Stimulated activated CD4-positive, alpha-beta T cell treated with anti-CD3 and anti-CD28 coated beads, Interleukin-4, amount 100 ng/mL, for 1 hour (primary cell): ENCODE data around the gene MEIS2.

Experiments
- DNase-seq: peaks from one replicate; pipeline ENCODE4 v3.0.0-alpha.2; 2020

The MEIS2 gene

GRCh38 chr15:36924034-36924433 is 176.3 kb downstream of the MEIS2 start:
- DNase-seq, result no peak

GRCh38 chr15:36921484-36922091 is 178.8 kb downstream of the MEIS2 start:
- DNase-seq, result no peak

DNA sequence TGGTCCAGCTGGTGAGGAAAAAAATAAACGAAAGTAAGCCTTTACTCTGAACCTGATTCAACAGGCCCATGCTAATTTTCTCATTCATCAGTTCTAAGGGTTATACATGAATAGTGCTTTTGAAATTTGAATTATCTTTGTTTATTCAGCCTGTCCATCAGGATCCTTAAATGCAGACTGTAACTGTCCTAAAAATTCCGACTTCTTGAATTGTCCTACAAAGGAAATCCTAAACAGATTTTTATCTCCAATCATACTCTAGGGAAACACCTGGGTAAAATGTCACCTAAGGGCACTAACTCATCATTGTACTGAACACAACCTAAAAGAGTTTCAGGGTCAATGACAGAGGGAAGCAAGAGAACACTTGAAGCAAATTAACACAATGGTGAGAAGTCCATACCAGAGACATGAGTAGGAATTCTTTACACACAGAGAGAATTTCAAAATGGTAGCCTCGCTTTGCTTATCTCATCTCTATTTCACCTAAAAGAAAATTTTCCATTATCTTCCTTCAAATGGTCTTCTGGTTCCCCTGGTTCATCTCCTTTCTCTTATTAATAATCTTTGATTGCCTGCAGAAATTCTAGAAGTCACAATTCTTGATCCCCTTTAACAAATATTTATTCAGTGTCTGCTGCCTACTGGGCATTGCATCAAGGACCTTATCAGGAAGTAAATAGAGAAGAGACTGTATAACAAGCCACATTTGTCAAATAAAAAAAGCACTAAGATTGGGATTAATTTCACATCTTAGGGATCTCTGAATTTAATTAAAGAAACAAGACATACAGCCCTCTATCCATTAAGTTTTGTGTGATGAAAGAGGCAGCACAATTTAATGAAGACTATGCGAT is 182.7 kb downstream of the MEIS2 start:
- DNase-seq, result no peak

DNA sequence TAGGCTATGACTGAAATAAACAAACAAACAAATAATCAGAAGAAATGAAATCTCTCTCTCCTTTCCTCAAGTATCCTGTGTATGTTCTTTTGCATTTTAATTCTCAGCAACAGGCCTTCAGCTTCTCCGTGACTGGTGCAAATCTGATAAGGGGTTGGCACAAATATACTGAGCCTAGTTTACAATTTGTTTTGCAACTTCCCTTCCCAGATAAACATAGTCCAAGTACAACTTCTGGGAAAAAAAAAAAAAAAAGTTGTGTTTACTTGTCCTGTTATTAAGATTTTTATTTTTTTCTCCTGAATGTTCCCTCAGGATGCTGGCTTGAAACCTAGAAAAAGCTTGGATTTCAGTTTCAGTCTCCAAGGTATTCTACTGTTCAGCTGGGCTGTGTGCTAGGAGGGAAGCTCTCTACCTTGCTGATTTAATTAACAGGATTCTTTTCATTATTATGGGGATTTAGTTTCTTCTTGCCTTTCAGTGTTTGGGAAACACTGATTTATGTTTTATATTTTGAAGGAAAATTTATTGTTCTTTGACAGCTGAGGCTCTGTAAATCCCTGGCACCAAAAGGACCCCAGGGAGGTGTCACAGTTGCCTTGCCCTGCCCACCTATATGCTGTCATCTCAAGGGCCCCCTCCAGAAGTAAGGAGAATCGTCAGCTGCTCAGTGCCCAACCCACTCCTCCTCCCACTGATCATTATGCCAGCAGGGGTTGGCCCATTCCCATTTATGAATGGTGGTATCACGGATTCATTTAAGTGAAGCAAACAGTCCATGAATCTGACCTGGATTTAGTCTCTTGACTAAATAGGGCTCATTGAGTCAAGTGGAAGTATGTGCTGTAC is 185.2 kb downstream of the MEIS2 start:
- DNase-seq, result no peak

DNA sequence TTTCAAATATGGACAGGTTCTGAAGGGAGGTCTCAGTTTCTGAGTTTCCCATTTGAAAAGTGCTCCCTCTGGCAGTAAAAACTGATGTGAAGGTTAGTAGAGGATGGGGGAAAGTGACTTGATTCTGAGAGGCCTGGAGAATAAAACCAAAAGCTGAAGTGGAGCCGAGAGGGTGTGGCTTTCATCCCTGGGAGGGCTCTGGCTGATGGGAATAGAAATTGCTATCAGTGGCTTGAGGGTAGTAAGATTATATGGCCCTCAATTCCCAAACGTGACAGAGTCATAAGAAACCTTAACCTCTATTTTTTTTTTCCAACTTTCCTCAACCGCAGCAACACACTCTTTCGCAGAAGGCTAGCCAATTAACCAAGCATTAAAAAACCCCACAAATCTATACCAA is 185.9 kb downstream of the MEIS2 start:
- DNase-seq, result no peak

GRCh38 chr15:36912311-36912712 is 188.0 kb downstream of the MEIS2 start:
- no peak for DNase-seq

- DNase-seq, result no peak
Measured at GRCh38 chr15:36911322-36911944, 188.9 kb downstream of the MEIS2 start.

DNA sequence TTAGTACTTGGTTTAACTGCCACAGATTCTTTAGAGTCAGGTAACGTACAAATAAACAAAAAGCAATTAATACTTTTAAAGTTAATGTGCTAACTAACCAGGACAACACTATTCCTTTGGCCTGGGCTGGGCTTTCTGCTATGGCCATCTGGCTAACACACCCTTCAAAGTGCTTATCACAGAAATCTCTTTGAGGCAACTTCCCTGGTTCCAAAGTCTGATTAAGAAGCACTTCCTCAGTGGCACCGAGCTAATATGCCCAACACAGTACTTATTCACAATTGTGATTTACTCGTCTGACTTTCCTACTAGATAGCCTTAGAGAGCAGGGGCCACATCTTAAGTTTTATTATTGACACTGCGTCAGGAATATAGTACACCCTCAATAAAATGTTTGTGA is 191.4 kb downstream of the MEIS2 start:
- DNase-seq, result no peak

GRCh38 chr15:36907295-36907694 is 193.1 kb downstream of the MEIS2 start:
- DNase-seq, result no peak

DNA sequence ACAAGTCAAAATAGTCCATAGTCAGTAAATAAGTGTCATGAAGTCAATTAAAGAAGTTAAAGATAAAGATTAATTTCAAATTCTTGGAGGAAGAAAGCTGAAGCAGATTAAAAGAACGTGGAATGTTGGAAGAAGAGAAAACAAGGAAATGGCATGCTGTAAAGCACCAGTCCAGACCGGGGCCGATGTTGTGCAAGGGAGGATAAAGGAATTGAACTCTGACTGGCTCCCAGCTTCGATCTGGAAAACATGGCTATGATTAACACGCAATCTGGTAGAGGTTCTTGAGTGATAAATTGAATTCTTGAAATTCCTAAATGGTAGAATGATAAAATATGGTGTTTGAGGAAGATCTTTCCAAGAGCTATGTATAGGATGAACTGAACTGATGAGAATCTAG is 194.4 kb downstream of the MEIS2 start:
- no peak for DNase-seq

DNA sequence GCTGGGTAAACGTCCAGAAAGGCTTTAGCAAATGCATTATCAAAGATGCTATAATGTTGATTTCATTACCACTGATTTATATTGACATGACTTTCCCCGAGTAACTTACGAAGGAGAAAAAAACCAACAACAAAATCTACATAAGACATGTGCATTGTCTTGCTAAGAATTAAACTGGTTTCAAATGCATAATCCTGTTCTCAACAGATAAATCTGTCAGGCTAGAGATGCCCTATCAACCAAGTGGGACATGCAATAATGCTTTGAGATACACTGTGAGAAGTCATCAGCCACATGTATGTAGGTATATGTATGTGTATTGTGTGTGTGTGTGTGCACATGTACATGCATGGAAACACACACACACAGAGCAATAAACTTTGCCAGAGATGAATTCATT is 195.6 kb downstream of the MEIS2 start:
- no peak for DNase-seq

DNA sequence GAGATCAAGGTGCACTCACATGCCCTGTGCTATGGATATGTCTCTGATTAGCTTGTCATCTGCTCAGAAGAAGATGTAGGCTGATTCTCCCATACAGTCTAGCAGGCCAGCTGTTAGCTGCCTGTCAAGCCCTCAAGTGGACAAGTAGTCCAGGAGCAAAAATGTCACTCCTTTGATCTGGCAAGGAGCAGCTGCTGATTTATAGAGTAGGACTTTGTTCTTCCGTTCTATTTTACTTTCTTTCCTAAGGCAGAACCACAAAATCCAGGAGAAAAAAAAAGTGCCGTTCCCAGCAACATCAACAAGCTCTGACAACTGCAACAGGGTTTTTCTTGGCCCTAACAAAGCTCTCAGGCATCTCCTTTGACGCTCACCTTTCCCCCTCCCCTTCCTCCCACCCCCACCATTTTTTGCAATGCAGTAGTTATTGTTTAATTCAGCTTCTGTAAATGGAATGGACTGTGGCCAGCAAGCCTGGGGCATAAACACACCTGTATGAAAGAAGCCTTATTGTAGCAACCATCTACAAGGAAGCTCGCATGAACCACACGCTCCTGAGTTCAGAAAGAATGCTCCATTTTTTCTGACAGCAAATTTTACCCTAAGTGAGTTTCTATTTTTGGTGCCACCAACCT is 196.3 kb downstream of the MEIS2 start:
- no peak for DNase-seq

DNA sequence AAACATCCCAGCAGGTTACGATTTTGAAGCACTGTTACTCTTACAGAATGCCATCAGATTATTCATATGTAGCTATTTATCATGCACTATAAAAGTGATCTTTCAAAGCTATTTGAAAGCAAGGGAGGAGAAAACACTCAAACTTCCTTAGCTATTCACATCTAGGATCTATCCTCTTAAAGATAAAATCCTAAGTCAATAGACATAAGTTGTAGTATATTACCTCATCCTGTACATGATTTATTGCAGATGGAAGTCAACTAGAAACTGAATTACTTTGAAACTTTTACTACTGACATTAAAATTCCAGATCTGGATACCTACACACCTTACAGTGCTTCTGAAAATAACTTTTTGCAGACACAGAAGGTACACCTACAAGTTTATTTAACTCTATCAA is 197.2 kb downstream of the MEIS2 start:
- DNase-seq, result no peak

GRCh38 chr15:36901012-36901411 is 199.3 kb downstream of the MEIS2 start:
- no peak for DNase-seq

DNA sequence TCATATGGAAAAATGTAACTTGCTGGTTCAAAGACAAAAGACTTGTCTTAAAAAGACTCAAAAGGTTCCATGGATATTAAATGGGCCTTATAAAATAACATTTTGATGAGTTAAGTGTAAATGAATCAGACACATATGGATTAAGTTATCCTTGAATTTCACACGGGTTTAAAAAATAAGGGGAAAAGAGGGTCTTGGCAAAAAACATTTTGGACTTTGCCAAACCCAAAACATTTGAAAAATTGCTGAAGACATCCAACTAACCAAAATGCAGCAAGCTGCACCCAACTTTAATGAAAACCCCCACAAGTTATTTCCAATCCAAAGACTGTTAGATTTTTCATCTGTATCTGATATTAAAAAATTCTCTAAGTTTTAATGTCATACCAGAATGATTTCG is 200.7 kb downstream of the MEIS2 start:
- no peak for DNase-seq

DNA sequence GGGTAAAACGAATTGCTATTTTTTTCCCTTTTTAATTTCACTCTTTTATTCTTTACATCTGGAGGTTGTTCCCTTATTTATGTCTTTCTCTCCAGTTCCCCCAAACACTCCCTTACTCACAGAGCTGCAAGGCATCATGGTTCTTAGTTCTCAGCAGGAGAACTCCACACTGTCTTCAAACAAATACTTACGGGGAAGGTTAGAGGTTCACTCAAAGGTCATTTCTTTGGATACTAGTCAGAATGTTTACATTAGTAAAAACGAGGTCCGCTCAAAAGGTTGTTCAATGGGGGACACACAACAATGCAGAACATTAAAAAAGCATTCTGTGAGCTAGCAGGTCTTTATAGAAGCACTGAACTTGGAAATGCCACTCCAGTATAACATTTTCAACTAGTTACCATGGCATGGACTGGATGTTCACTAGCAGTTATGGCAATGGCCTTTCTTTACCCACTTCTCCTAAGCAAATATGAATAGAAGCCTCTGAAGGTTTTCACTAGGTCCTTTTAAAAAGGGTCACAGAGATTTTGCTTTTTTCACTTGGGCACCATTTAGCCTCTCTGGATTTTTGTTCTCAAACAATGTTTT is 201.7 kb downstream of the MEIS2 start:
- no peak for DNase-seq

- DNase-seq, result no peak
Measured at GRCh38 chr15:36897834-36898233, 202.5 kb downstream of the MEIS2 start.

DNA sequence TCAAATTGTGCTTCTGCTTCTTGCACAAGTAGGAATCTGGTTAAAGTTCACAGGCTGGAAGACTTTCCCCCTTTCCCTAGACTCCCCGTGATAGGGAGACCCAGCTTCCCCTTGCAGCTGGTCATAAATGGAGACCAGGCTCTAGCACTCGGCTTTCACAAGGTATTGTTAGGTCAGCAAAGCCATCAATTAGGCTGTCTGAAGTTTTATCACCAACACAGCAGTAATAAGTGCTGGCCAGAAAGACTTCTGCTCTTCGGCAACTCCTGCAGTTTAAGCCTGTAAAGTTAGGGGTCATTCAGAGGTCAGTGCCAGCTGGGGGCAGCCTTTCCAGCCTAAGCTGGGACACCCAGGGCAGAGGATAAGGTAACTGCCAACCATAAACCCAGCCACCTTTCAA is 203.4 kb downstream of the MEIS2 start:
- no peak for DNase-seq

DNA sequence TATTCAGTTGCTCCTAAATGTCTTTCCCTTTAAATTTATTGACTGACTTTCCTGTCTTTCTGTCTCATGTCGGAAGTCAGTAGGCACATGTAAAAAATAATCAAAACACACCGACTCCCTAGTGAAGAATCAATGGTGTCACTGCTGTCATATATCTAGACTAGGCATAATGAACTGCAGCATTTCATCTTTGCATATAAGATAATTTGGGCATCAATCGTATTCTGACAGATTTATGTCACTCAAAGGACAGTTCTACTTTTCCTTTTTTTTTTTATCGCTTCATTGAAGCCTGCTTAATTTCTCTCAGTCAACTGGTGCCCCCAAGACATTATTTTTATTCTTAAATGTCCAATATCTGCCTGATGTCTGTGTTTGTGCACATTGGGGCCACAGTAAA is 206.3 kb downstream of the MEIS2 start:
- no peak for DNase-seq

GRCh38 chr15:36893276-36893675 is 207.1 kb downstream of the MEIS2 start:
- DNase-seq, result no peak

- DNase-seq, result no peak
Measured at GRCh38 chr15:36888011-36888992, 212.0 kb downstream of the MEIS2 start.
